ENCODE measurements around the gene PAK4.

Gene PAK4

GRCh38 chr19:39147480-39147879 is 21.9 kb downstream of the PAK4 start:
- DNase-seq, result no peak

GRCh38 chr19:39148939-39149529 is 23.4 kb downstream of the PAK4 start:
- no peak for DNase-seq

GRCh38 chr19:39150235-39150634 is 24.6 kb downstream of the PAK4 start:
- DNase-seq, result no peak

DNA sequence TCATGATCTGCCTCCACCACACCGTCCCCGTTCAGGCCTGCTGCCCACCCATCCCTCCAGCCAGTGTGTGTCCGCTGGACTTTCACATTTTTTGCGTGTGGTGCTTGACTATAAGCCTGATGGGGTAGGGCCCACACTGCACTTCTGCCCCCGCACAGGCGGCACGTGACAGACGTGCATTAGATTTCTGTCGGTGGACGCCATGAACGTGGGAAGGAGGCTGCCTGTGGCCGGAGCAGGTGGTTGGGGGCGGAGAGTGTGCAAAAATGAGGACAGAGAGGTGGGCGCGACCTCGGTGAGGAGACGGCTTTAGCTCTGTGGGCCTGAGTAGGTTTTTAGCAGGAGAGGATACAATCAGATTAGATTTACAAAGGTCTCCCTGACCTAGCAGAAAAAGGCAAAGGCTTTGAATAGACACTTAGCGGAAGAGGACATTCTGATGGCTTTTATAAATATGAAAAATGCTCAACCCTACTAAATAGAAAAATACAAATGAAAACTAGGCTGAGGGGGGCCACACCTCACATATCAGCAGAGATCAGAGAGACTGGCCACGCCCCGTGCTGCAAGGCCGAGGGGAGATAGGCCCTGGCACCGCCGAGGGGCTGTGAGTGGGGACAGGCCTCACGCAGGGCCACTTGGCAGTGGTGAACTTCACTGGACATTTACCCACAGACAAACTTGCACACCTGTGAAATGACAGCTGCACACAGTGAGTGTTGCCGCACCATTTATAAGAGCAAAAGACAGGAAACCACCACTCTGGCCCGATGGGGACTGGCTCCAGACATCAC is 25.4 kb downstream of the PAK4 start:
- DNase-seq, result no peak

GRCh38 chr19:39152066-39152465 is 26.5 kb downstream of the PAK4 start:
- DNase-seq, result no peak

- no peak for DNase-seq
Observed at GRCh38 chr19:39154100-39154628, 28.6 kb downstream of the PAK4 start.

- DNase-seq, result peak; percentile 16
Observed at GRCh38 chr19:39154629-39155100, 29.1 kb downstream of the PAK4 start.

GRCh38 chr19:39155114-39155700 is 29.6 kb downstream of the PAK4 start:
- DNase-seq, result no peak

- no peak for DNase-seq
Observed at GRCh38 chr19:39155741-39156140, 30.2 kb downstream of the PAK4 start.

DNA sequence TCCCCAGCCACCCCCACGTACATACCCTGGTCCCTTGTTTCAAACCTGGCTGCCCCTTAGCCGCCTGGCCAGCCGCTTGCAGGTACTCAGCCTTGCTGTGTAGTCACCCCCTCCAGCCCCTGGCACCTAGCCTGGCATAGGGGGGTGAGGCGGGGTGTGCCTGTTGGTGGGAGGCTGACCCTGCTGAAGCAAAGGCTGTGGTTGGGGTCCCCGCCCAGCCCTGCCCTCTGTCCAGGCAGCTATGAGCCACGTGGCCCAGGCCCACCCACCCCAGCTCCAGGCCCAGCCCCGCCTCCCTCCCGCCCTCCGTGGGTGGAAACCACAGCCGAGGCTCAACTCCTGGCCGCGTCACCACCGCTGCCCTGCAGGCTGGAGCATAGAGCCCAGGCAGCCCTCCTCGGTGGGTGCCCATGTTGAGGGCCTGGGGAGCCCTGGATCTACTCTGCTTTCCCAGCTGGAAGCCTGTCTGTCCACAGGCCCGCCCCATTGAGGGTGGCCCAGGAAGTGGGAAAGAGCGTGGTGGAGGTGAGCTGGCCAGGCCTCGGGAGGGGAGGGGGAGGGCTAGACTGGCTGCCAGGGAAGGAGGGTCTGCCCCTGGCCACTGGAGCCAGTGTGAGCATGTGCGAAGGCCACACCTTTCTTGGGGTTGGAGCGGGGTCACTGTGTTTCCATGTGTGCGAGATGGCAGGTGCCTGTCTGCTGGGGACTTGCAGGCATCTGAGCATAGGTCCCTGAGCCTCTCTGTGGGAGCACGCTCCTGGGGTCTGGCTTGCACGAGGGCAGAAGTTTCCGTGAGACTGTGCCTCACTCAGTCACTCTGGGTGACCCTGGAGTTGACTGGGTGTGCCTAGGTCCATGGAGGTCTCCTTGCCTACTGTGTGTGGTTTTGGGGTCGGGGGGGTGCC is 31.0 kb downstream of the PAK4 start:
- DNase-seq, result no peak

DNA sequence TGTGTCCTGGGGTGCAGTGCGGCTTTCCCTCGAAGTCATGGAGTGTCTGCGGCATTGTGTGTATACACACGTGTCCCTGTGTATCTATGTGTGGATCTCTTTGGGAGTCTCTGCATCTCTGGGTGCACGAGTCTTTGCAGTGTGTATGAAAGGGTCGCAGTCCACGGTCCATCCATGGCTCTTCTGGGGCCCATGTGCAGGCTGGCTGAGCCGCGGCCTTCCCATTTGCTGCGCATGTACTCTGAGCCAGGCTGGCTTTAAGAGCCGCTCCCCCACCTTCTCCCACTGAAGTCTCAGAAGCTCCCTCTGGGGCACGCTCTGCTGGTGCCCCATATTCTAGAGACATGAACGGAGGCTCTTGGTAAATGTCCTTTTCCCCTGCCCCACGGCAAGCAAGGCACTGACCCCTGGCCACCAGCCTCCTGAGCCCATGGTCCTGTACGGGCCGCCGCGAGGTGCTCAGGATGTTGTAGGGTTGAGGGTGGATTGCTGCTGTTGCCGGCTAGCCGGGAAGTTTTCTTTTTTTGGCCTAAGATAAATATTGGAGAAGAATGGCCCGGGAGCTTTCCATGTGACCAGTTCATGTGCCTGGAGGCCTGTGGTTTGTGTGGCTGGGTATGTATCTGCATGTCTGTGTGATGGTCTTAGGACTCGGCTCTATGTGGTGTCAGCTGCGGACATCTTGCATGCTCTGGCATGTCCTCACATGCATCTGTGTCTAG is 31.9 kb downstream of the PAK4 start:
- no peak for DNase-seq

- no peak for DNase-seq
Observed at GRCh38 chr19:39157997-39158389, 32.4 kb downstream of the PAK4 start.

DNA sequence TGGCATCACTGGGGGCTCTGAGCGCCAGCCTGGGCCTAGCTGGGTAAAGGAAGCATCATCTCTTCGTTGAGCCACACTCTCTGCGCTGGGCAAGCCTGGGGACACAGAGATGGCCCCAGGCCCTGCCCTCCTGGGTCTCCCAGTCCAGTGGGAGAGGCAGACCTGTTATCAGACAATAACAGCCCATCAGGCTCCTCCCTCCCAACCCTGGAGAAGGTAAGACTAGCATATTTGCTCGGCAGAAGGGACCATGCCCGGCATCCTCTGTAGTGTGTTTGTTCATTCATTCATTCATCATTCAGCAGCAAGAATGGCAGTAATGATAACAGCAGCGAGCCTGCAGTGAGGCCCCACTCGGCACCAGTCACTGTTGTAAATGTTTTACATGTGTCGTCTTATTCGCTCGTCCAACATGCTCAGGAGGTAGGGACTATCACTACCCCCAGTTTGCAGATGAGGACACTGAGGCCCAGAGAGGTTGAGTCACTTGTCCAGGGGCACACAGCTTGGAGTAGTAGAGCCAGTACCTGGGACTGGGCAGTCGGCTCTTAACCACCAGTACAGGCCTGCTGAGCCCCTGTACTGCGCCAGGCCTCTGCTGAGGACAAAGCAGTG is 33.2 kb downstream of the PAK4 start:
- DNase-seq, result no peak

DNA sequence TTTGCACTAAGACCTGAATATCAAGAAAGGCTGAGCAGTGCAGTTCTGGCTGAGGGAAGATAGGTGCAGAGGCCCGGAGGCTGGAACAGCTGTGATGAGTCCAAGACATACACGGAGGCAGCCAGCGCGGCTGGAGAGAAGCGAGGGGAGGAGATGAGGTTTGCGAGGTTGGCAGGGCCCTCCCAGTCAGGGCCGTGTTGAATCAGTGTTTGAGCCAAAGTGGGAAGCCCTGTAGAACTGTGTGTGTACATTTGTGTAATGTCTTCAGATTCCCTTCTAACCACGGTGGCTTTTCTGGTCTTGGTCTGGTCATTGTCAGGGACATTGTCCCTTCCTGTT is 34.9 kb downstream of the PAK4 start:
- DNase-seq, result peak; percentile 10

DNA sequence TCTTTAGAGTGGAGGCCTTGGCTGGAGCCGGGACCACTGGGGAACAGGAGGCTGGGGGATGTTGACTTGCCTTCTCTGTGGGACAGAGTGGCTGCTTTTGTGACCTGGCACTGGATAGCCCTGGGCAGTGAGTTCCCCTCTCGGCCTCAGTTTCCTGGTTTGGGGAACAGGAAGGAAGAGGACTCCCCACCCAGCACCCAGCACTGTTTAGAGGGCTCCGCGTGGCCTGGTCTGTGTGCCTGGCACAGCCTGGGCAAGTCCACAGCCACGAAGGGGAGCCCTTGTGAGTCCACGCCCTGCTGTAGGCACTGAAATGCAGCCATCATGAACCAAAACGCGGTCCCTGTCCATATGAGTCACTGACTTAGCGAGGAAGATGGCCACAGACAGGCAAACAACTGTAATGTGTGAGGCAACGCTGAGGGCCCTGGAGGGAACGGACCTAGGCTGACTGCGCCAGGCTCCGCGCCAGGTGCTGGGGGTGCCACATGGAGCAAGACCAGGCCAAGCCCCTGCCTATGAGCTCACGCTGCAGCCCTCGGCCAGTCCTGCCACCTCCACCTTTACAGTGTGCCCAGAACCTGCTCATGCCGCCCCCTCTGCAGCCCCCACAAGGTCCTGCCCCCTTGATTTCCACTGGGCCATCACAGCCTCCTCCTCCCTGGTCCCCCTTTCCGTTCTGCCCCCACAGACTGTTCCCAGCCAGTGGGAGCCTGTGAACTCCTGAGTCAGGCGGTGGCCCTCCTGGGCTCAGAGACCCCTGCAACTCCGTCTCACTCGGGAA is 35.5 kb downstream of the PAK4 start:
- DNase-seq, result no peak

DNA sequence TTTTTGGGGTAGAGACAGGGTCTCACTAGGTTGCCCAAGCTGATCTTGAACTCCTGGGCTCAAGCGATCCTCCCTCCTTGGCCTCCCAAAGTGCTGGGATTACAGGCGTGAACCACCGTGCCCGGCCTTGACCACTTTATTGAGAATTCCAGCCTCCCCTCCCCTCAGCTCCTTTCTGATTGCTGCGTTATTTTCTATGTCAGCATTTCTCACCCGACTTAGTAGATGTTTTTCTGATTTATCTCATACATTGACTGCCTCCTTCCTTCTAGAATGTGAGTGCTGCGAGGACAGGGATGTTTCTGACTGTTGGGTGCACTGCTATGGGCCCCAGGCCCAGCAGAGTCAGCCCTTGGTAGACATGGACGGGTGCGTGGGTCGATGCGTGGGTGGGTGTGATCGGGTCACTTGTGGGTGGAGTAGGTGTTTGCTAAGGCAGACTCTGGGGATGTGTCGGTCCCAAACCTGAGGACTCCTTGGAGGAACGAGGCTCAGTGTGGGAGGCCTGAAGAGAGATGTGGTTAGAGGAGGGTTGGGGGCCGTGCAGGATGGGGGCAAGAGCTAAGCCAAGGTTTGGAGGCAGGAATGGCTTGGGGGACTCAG is 37.0 kb downstream of the PAK4 start:
- DNase-seq, result no peak

- DNase-seq, result no peak
Observed at GRCh38 chr19:39163621-39164020, 38.0 kb downstream of the PAK4 start.

DNA sequence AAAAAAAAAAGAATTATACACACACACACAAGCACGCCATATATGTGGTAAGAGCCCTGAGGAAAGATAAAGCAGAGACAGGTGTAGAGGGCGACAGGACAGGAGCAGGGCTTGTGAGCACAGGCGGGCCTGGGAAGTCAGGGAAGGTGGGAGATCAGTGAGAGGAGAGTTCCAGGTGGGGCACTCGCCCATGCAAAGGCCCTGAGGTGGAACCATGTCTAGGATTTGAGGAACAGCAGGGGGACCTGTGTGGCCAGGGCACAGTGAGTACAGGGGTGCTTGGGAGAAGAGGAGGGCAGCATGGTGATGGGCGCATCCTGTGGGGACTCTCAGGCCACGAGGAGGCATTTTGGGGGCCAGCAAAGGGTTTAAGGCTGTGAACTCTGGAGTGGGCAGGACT is 38.7 kb downstream of the PAK4 start:
- DNase-seq, result no peak

DNA sequence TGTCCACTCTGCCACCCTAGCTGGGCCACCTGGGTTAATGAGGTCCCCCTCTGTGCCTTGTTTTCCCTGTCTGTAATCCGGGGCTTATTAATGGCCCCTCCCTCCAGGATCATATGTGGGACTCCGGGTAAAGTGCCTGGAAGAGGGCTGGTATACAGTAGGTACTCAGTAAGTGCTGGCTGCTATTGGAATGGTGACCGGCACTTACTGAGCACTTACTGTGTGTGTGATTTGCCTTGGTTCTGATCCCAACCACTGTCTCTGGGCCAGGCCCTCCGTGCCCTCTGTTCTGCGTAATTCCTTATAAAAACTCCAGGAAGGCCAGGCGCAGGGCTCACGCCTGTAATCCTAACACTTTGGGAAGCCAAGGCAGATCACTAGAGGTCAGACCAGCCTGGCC is 40.3 kb downstream of the PAK4 start:
- no peak for DNase-seq

All from fibroblast of skin of scalp (primary cell).